ENCODE measurements around the gene EMP1. TPM values are rescaled to one million over a fixed set of nuclear protein-coding genes. Genes with fewer than 3 reads are reported as not detected.

Gene EMP1
- total RNA-seq = 10 to 100 TPM; 13.5 to 20.9 TPM

DNA sequence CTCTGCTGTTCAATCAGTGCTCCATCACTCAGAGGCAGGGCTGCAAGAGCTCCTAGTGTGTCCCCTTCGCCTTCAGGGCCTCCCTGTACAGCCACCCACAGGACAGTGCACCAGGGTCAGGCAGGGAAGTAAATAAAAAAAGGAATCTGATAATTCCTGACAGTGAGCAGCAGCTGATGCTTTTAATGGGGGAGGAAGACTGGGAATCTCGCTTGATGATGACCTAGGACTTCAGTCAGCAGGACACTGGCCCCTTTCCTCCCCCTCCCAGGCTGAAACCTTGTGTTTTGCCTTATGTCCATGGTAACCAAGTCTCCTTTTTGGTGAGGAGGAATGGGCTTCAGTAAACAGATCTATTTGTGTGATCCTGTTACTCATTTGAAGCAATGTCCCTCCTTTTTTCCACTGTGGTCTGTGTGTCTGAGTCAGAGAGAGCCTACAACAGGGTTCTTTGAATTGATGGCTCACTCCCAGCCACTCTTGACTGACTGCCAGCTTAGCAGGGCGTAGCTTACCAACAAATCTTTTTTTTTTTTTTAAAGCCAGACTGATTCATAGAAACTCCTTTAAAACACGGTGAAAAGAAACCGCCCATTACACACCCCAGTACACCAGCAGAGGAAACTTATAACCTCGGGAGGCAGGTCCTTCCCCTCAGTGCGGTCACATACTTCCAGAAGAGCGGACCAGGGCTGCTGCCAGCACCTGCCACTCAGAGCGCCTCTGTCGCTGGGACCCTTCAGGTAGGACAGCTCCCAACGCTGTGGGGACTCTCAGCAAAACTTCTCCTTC, at the start of gene EMP1:
Gene EMP1 (plus strand): TSS at position 597 of the 792 bp plus-strand sequence. CDS start 14,785 bp downstream, outside the sequence.
- ChIA-PET CTCF (interaction anchor here (1.1 to 1.7 kb wide), 4 partner anchors 12 to 96 kb away, joined by 3 to 7 read pairs (median 6); no protein-coding TSS in a partner anchor), POLR2A (interaction anchor here (0.5 to 1.3 kb wide), 5 partner anchors 17 to 1359 kb away, joined by 3 to 11 read pairs (median 4); no protein-coding TSS in a partner anchor)

GRCh38 chr12:13147688-13148484, 48.6 kb upstream of the EMP1 start:
- POLR2A ChIA-PET = no interaction called here

DNA sequence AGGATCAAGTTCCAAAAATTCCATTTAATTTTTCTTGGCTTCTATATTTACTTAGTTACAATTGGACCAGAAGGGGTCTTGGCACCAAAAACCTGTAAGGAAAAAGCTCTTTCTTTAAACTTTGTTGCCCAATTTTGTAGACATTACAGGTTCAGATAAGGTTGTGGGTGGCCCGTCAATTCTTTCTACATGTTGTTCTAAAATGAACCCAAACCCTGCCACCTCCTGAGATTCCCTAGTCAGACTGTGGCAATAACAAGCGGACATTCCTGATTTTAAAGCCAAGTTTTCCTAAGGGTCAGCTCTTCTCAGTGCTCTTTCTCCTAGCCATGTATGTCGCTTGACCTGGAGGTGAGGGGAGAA, 48.1 kb upstream of the EMP1 start:
- POLR2A ChIA-PET = no interaction called here
- CTCF ChIA-PET = no interaction called here

More at GRCh38 chr12:13147688-13148484, 48.6 kb upstream of the EMP1 start:
- CTCF ChIA-PET = no interaction called here

DNA sequence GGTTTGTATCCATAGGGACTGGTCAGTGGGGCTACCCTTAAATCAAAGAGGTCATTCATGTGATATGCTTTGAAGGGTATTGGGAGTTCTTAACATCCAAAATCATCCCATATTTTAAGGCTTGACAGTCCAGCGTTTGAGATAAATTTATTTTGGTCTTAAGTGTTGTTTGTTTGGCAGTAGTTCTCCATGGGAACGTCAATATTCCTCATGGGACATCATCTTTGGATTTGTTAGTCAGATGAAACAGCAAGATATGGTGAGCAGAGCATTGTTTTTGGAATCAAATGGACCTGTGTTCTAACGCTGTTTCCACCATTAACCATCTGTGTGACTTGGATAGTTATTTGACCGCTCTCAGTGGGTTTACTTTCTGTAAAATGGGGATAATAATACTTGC, 47.1 kb upstream of the EMP1 start:
- CTCF ChIA-PET = no interaction called here
- POLR2A ChIA-PET = no interaction called here

GRCh38 chr12:13152281-13152680, 44.2 kb upstream of the EMP1 start:
- CTCF ChIA-PET = no interaction called here
- POLR2A ChIA-PET = interaction anchor here (0.6 kb wide), 1 partner anchor 12 kb away, joined by 9 read pairs; no protein-coding TSS in a partner anchor

GRCh38 chr12:13152756-13153155, 43.8 kb upstream of the EMP1 start:
- POLR2A ChIA-PET = interaction anchor here (0.6 kb wide), 1 partner anchor 11 kb away, joined by 9 read pairs; no protein-coding TSS in a partner anchor

GRCh38 chr12:13153180-13153579, 43.3 kb upstream of the EMP1 start:
- POLR2A ChIA-PET = no interaction called here

More at GRCh38 chr12:13152756-13153155, 43.8 kb upstream of the EMP1 start:
- CTCF ChIA-PET = no interaction called here

GRCh38 chr12:13154027-13154538, 42.4 kb upstream of the EMP1 start:
- POLR2A ChIA-PET = no interaction called here
- CTCF ChIA-PET = interaction anchor here (1.0 kb wide), 1 partner anchor 14 kb away, joined by 3 read pairs; no protein-coding TSS in a partner anchor

More at GRCh38 chr12:13153180-13153579, 43.3 kb upstream of the EMP1 start:
- CTCF ChIA-PET = interaction anchor here (1.0 kb wide), 1 partner anchor 14 kb away, joined by 3 read pairs; no protein-coding TSS in a partner anchor

DNA sequence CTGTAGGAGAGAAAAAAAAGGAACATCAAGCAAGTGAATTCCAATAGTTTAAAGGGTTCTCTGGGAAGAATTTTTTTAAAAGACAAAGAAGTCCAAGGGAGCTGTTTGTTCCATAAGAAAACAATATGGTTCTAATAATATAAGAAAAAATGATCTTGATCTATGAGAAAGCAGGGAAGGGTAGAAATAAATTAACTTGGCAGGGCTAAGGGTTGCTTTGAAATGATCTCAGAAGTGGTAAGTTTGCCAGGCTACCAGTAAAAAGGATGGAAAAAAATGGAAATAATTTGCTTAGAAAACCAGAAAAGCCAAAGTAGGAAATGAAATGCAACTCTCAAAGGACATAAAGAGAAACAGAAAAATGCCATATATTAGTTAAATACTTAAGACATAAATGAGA, 41.7 kb upstream of the EMP1 start:
- POLR2A ChIA-PET = no interaction called here

DNA sequence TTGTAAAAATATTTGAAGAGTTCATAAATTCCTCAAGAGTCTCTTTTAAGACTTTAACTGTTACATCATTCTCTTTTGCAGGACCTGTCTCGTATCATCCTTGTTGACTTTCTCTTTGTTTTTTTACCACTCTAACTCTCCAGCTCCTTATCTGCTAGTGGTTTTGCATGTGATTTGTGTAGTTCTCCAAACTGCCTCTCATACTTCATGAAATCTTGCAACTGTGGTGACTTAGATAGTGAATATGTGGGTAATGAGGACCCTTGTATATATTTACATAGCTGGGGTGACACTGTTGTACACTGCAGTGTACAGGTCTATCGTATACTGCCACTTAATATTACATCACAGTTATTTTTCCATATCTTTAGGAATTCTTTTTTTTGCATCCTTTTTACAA, 40.2 kb upstream of the EMP1 start:
- POLR2A ChIA-PET = no interaction called here

More for the DNA sequence above, 41.7 kb upstream of the EMP1 start:
- CTCF ChIA-PET = no interaction called here

GRCh38 chr12:13161172-13161571, 35.4 kb upstream of the EMP1 start:
- POLR2A ChIA-PET = no interaction called here

More for the DNA sequence above, 40.2 kb upstream of the EMP1 start:
- CTCF ChIA-PET = no interaction called here

GRCh38 chr12:13162904-13163303, 33.6 kb upstream of the EMP1 start:
- POLR2A ChIA-PET = no interaction called here
- CTCF ChIA-PET = no interaction called here

More at GRCh38 chr12:13161172-13161571, 35.4 kb upstream of the EMP1 start:
- CTCF ChIA-PET = no interaction called here

GRCh38 chr12:13163868-13164635, 32.5 kb upstream of the EMP1 start:
- CTCF ChIA-PET = interaction anchor here (0.6 kb wide), 2 partner anchors 196 to 832 kb away, joined by 4 read pairs; no protein-coding TSS in a partner anchor
- POLR2A ChIA-PET = interaction anchor here (0.6 kb wide), 2 partner anchors 11 to 25 kb away, joined by 6 to 9 read pairs; no protein-coding TSS in a partner anchor

GRCh38 chr12:13164921-13165616, 31.5 kb upstream of the EMP1 start:
- ChIA-PET CTCF (no interaction called here), POLR2A (no interaction called here)

- POLR2A ChIA-PET = no interaction called here
Measured at GRCh38 chr12:13165617-13166041, 30.9 kb upstream of the EMP1 start.

GRCh38 chr12:13167226-13167625, 29.3 kb upstream of the EMP1 start:
- ChIA-PET CTCF (interaction anchor here (1.2 kb wide), 1 partner anchor 13 kb away, joined by 3 read pairs; no protein-coding TSS in a partner anchor), POLR2A (no interaction called here)

More at GRCh38 chr12:13165617-13166041, 30.9 kb upstream of the EMP1 start:
- CTCF ChIA-PET = no interaction called here

DNA sequence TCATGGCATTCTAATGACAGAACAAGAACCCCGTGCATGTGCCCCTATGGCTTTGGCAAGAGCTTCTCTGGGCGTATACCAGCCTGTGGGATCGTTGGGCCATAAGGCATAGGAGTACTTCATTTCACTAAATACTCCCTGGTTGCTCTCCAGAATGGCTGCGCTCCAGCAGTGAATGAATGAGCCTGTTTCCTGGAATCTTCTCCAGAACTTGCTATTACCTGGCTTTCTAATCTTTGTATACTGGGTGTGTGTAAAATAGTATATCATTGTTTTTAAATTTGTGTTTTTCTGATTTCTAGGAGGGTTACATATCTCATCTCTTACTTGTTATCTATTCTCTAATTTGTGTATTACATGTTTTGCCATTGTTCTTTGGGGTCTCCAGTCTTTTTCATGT, 28.6 kb upstream of the EMP1 start:
- POLR2A ChIA-PET = no interaction called here
- CTCF ChIA-PET = interaction anchor here (1.2 kb wide), 1 partner anchor 14 kb away, joined by 3 read pairs; no protein-coding TSS in a partner anchor

- CTCF ChIA-PET = interaction anchor here (1.2 kb wide), 1 partner anchor 70 kb away, joined by 3 read pairs; no protein-coding TSS in a partner anchor
- POLR2A ChIA-PET = no interaction called here
Measured at GRCh38 chr12:13169272-13169671, 27.3 kb upstream of the EMP1 start.

Data from activated CD8-positive, alpha-beta memory T cell treated with anti-CD3 and anti-CD28 coated beads for 36 hours (primary cell).